ENCODE data around the gene ZSCAN16.
"Not testable (repeated sequence)": the region's sequence is repeated elsewhere in the genome, so short reads cannot be mapped to it uniquely, and the experiment has no call there.

The ZSCAN16 gene

DNA sequence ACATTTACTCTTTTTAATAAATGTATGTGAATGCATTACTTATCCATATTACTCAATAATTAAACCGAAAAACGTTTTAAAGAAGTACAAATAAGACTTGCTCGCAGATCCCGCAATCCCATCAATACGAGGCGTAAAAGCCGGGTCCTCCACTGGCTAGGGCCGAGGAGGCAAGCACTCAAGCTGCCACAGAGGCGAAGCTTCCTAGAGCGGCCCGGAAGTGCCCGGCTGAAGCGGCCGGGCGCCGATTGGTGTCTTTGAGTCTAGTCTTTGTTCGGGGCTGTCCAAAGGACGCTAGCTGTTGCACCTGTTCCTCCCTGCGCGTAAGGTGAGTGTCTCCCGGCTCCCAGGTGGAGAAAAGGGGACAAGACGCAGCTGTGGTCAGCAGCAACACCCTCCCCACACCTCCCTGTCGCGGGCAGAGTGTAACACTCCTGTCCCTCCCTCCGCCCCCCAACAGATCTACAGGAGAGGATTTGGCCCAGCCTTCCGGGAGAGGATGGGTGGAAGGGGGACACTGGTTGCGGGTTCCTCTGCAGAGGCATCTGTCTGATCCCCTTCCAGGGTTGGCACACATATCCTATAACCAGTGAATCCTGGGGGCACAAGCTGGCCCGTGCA is at the start of gene ZSCAN16:
TSS of gene ZSCAN16 (plus strand) at position 260 of the 621 bp plus-strand sequence. CDS start 835 bp downstream, outside the sequence.
- FAIRE-seq (peak; percentile 90), DNase-seq (ENCODE audit: extremely low spot score, insufficient read length, low read depth) (no peak)

GRCh38 chr6:28078050-28078449 is 46.4 kb upstream of the ZSCAN16 start:
- no peak for DNase-seq (ENCODE audit: extremely low spot score, insufficient read length, low read depth)
- FAIRE-seq, result no peak

- FAIRE-seq, result no peak
- no peak for DNase-seq (ENCODE audit: extremely low spot score, insufficient read length, low read depth)
Observed at GRCh38 chr6:28078836-28079235, 45.6 kb upstream of the ZSCAN16 start.

- DNase-seq (ENCODE audit: extremely low spot score, insufficient read length, low read depth); FAIRE-seq: not testable (repeated sequence)
Observed at GRCh38 chr6:28080381-28080630, 44.1 kb upstream of the ZSCAN16 start, which contains the start of gene ZNF165. TSS of gene ZNF165 (plus strand) at chr6:28080568. CDS start at chr6:28085481, 4,913 bp downstream.

GRCh38 chr6:28080631-28081485 is 43.6 kb upstream of the ZSCAN16 start:
- DNase-seq (ENCODE audit: extremely low spot score, insufficient read length, low read depth) (peak; percentile 68), FAIRE-seq (peak; percentile 75)

- DNase-seq (ENCODE audit: extremely low spot score, insufficient read length, low read depth) (no peak), FAIRE-seq (peak; percentile 75)
Observed at GRCh38 chr6:28081486-28081751, 43.0 kb upstream of the ZSCAN16 start.

DNA sequence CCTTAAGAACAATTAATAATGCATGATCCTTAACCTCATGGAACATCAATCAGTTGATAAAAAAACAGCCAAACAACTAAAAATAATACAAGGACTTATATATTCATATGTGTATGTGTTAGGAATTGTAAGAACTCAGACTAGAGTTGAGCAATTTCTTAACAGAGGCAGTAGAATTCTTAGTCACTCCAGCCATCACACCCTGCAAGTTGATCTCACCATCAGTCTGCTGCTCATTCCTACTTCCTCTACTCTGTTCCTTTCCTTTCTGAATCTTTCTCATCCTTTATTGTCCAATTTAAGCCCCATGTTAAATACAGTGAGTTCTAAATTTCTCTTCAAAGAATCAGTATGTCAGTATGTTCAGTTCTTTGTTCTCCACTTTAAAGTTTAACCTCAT is 41.5 kb upstream of the ZSCAN16 start:
- DNase-seq (ENCODE audit: extremely low spot score, insufficient read length, low read depth) (no peak), FAIRE-seq (no peak)

DNA sequence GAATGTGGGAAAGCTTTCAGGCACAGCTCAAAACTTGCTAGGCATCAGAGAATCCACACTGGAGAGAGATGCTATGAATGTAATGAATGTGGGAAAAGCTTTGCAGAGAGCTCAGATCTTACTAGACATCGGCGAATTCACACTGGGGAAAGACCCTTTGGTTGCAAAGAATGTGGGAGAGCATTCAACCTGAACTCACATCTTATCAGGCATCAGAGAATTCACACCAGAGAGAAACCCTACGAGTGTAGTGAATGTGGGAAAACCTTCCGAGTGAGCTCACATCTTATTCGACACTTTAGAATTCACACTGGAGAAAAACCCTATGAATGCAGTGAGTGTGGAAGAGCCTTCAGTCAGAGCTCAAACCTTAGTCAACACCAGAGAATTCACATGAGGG is 35.4 kb upstream of the ZSCAN16 start:
- FAIRE-seq, result no peak
- DNase-seq (ENCODE audit: extremely low spot score, insufficient read length, low read depth), result no peak

GRCh38 chr6:28090917-28091586 is 33.4 kb upstream of the ZSCAN16 start:
- no peak for DNase-seq (ENCODE audit: extremely low spot score, insufficient read length, low read depth)

GRCh38 chr6:28102222-28102621 is 22.2 kb upstream of the ZSCAN16 start:
- DNase-seq (ENCODE audit: extremely low spot score, insufficient read length, low read depth); FAIRE-seq: not testable (repeated sequence)

More at GRCh38 chr6:28090917-28091586, 33.4 kb upstream of the ZSCAN16 start:
- no peak for FAIRE-seq

DNA sequence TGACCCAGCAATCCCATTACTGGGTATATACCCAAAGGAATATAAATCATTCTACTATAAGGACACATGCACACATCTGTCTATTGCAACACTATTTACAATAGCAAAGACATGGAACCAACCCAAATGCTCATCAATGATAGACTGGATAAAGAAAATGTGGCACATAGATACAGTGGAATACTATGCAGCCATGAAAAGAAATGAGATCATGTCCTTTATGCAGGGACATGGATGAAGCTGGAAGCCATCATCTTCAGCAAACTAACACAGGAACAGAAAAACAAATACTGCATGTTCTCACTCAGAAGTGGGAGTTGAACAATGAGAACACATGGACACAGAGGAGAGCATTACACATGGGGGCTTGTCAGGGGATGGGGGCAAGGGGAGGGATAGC is 21.7 kb upstream of the ZSCAN16 start:
- DNase-seq (ENCODE audit: extremely low spot score, insufficient read length, low read depth); FAIRE-seq: not testable (repeated sequence)

DNA sequence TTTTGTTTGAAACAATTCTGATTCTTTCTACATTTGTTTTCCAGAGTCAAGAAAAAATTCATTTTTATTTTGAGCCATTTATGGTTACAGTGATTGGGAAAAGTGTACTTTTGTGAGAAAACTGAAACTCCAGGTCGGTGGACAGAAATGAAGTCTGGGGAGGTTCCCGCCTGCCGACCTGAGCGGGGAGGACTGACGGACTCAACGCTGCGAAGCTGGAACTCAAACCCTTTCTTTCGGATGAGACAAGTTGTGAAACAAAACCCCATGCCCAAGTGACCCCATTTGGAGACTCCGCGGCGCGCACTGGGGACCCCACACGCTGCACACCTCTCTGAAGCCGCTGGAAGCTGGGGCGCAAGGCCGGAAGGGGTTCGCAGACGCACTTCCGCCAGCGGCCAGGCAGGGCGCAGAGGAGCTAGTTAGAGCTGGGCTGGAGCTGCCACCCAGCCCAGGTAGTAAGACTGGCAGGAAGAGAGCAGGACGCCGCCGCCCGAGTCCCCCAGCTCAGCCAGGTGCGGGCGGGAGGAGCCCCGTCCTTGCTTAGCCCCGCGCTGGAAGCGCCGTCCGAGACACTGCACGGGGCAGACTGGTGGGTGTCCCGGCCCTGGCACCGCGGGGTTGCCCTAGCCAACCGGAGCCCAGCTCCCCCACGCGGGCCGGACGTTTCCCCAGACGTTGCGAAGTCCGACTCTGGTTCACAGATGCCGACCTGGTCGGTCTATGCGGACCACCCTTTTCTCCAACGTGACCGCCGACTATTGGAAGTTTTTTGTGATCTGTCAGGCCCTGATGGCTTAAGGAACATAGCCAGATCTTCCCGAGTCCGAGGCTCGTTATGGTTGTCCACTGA is 19.8 kb upstream of the ZSCAN16 start:
- peak; percentile 92 for FAIRE-seq
- DNase-seq (ENCODE audit: extremely low spot score, insufficient read length, low read depth), result peak; percentile 81

DNA sequence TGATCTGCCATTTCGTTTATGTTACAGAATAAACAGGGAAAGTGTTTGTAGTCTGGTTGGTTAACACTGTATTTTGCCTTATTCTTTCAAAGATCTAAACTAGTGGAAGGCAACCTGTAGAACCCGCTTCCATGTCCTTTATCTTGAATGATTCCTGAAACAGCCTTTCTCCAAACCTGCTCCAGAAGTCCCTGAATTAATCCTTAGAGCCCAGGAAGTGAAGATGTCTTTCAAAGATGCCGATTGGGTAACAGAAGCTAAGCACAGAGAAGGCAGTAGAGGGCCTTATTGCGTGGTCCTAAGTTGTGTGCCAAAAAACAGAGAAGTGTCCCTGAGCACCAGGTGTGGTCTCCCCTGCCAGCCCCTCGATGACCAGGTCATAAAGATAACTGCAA is 19.2 kb upstream of the ZSCAN16 start:
- DNase-seq (ENCODE audit: extremely low spot score, insufficient read length, low read depth) (no peak), FAIRE-seq (no peak)

- DNase-seq (ENCODE audit: extremely low spot score, insufficient read length, low read depth) (no peak), FAIRE-seq (no peak)
Observed at GRCh38 chr6:28107506-28107905, 16.9 kb upstream of the ZSCAN16 start.

DNA sequence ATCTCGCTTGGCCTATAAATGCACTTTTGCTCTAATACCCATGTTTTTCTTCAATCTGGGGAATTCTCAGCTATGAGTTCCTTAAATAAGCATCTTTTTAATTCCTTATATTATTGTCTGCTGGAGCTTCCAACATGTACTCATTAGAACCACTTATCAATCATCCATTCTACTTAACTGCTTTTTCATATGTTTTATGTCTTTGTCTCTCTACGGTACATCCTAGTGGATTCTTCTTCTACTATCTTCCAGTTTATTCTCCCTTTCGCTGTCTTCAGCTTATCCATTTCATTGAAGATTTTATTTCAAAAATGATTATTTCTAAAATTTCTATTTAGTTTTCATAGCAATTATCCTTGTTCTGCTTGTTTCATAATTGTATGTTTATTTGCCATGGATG is 12.4 kb upstream of the ZSCAN16 start:
- FAIRE-seq (no peak), DNase-seq (ENCODE audit: extremely low spot score, insufficient read length, low read depth) (no peak)

DNA sequence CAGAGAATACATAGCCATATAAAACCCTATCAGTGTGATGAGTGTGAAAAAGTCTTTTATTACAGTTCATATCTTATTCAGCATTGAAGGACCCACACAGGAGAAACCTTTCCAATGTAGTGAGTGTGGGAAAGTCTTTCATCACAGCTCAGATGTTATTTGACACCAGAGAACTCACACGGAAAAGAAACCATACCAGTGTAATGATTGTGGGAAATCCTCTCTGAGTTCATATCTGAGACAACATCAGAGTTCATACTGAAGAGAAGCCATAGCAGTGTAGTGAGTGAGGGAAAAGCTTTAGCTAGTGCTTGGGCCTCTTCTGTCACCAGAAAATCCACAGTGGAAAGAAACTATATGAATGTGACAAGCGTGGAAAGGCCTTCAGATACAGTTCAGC is 8.6 kb upstream of the ZSCAN16 start:
- FAIRE-seq (no peak), DNase-seq (ENCODE audit: extremely low spot score, insufficient read length, low read depth) (no peak)

GRCh38 chr6:28117386-28118050 is 6.9 kb upstream of the ZSCAN16 start:
- FAIRE-seq (no peak), DNase-seq (ENCODE audit: extremely low spot score, insufficient read length, low read depth) (no peak)

DNA sequence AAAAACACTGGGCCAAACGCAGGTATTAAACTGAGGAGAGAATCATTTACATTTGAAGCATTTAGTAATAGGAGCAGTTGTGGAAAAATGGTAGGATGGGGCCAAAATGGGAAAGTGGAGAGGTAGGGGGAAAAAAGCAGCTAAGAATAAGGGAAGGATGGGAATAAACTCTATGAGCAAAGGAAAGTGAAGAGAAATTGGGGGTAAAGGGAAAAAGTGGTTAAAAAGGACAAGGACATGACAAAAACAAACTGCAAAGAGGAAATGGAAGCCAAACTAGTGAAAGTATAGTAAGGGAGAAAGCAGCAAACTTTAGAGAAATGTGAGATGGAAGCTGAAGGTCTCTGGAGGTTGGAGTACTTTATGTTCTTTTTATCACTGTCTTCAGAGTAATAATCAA is 6.2 kb upstream of the ZSCAN16 start:
- FAIRE-seq (no peak), DNase-seq (ENCODE audit: extremely low spot score, insufficient read length, low read depth) (no peak)

- FAIRE-seq, result no peak
- DNase-seq (ENCODE audit: extremely low spot score, insufficient read length, low read depth), result no peak
Observed at GRCh38 chr6:28121876-28122275, 2.5 kb upstream of the ZSCAN16 start.

- not testable (repeated sequence) for FAIRE-seq; DNase-seq (ENCODE audit: extremely low spot score, insufficient read length, low read depth)
Observed at GRCh38 chr6:28122283-28122682, 2.1 kb upstream of the ZSCAN16 start.

Measured in GM18507 (cell line).